Stomach (tissue), 4 donors: Measurements from ENCODE around the gene FAM234B.

ENCODE experiments used
- EP300 ChIP-seq: sonication (generic); formaldehyde crosslinking; IDR thresholded peaks from one replicate; pipeline ENCODE4 v1.6.1; 2017; ENCODE audit warnings: antibody characterized with exemption
- POLR2A ChIP-seq, 4 donors: fragments of 450-650 bp; IDR thresholded peaks; one replicate each; pipeline ENCODE4 v1.6.1; 2016; ENCODE audit warnings: antibody characterized with exemption in 4 of 4, control low read depth in 2 of 4, mild to moderate bottlenecking in 1 of 4, moderate library complexity in 1 of 4
- POLR2AphosphoS5 ChIP-seq, 3 donors: sonication (generic); formaldehyde crosslinking; IDR thresholded peaks; one replicate each; pipeline ENCODE4 v1.6.1; 2016; ENCODE audit warnings: antibody characterized with exemption in 3 of 3
- TF ChIP-seq, protein P1 (sequence below), 7 experiments: fragments of 450-650 bp in 4 of 7; fragments of 200-600 bp in 3 of 7; sonication (generic) in 3 of 7; IDR thresholded peaks; one replicate each; pipeline ENCODE4 v1.5.1; 2016 to 2019; ENCODE audit warnings: antibody characterized with exemption in 7 of 7, control low read depth in 2 of 7, mild to moderate bottlenecking in 1 of 7

- no peak for TF ChIP-seq EP300
- TF ChIP-seq, protein P1, sequence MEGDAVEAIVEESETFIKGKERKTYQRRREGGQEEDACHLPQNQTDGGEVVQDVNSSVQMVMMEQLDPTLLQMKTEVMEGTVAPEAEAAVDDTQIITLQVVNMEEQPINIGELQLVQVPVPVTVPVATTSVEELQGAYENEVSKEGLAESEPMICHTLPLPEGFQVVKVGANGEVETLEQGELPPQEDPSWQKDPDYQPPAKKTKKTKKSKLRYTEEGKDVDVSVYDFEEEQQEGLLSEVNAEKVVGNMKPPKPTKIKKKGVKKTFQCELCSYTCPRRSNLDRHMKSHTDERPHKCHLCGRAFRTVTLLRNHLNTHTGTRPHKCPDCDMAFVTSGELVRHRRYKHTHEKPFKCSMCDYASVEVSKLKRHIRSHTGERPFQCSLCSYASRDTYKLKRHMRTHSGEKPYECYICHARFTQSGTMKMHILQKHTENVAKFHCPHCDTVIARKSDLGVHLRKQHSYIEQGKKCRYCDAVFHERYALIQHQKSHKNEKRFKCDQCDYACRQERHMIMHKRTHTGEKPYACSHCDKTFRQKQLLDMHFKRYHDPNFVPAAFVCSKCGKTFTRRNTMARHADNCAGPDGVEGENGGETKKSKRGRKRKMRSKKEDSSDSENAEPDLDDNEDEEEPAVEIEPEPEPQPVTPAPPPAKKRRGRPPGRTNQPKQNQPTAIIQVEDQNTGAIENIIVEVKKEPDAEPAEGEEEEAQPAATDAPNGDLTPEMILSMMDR (IDR thresholded peaks at IDR 0.05) = no peak
- no peak for TF ChIP-seq POLR2A (IDR thresholded peaks at IDR 0.05)
- TF ChIP-seq POLR2AphosphoS5 (IDR thresholded peaks at IDR 0.05) = no peak
Observed at GRCh38 chr12:13030541-13031291, 13.5 kb upstream of the FAM234B start.
